Measurements from ENCODE around the gene PAH.

PAH gene

DNA sequence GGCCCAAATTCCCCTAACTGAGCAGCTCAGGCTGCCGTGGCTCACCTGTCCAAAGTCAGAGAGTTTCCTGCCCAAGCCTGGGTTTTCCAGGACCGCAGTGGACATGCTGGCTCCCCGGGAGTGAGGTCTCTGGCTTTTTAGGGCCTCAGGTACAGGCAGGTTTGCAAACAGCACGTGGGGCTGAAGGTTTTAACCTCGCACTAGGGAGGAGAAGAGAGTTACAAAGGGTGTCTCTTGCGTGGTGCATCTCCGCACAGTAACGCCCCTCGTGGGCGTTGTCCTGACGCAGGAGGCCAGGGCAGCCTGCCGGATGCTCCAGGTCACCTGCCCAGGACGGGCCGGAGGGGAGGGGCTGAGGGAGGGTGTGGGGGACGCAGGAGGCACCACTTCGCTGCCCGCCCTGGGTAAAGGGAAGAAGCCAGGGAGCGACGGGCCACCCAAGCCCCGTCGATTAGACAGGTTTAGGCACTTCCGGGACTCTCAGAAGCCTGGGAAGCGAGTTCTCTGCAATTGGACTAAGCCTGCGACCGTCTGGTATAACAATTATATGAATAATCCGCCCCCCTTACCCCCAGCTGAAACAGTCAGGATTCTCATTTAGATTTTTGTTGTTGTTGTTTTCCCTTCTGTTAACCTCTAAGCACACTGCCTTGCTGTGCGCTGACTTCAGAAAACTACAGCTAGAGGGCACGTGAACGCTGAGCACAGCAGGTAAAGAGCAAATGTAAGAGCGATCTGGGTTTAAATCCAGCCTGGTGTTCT is at the start of gene PAH:
Gene PAH (minus strand): TSS at position 219 of the 762 bp plus-strand sequence. CDS start 114 bp downstream, at position 105.
- DNase-seq = no peak

DNA sequence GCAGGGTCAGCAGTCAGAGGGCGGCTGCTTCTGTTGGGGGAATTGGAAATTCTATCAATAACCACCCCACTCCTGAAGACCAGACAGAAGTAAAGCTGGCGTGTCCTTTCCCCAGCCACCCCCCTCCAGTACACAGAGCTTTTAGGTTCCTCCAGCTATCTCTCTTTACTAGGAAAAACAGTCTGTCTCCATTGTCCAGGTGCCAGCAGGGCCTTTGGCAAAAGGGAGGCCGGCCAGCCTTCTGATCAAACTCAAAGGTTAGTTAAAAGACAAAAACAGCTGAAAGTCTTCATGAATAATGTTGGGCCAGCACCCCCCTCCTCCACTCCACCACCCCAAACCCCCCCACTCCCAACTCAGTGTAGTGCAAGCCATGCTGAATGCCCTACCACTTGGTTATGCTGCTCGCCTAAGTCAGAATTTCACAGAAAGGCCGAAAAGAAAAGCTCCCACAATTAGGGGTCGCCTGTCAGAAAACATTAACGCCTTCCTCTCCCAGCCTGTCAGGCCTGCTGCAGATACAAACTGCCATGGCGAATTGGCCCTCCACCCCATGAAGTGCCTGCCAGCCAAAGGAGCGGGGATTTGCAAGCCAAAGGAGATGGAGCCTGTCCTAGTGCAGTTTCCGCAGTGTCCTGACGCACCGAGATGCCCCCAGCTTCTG is 49.3 kb upstream of the PAH start:
- no peak for DNase-seq

DNA sequence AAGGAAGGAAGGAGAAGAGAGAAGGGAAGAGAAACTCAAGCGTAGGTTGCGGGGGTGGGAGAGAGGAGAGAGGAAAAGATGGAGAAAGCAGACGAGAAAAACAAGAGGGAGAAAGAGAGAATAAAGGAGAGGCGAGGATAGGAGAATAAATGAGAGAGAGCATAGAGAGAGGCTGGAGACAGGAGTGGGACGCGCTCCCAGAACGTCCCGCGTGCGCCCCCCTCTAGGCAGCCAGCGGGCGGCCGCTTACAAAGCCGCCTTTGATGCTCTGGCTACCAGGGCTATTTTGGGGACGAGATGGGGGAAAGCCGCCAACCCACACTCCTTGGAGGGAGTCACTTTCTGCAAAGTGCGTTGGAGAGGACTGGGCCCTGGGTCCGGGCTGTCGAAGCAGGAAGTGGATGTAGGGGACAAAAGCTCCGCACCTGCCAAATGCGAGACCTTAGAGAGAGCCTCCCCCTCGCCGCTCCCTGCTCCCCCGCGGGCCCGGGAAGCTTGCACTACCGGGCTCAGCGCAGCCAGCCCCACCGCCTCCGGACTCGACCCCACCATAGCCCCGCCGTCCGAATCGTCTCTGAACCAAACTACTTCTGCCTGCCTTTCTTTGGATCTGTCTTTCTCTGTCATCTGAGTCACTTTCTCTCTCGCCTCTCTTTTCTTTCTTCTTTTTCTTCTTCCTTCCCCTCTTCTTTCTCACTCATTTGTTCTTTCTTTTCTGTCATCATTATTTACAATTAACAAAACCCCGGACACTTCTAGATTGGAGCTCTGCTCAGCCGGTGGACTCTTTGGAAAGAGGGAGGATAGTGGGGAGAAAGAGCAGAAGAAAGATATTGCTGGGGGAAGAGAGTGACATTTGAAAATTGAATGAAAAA is 48.5 kb upstream of the PAH start:
- DNase-seq = no peak

DNA sequence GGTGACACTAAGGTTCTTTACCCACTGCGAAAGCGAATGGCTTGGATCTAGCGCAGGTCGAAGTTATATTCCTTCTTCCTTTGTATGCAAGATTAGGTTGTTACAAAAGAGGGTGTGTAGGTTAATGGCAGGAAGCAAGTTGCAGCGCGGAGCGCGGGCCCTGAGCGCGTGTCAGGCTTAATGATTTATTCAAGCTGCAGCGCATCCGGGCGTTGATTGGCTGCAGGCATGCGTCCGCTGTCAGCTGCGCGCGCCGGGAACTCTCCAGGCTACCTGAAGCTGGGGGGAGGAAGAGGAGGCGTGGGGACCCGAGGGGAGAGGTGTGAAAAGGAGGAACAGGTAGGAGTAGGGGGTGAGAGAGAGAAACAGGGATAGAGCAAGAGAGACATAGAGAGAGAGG is 47.8 kb upstream of the PAH start:
- no peak for DNase-seq

DNA sequence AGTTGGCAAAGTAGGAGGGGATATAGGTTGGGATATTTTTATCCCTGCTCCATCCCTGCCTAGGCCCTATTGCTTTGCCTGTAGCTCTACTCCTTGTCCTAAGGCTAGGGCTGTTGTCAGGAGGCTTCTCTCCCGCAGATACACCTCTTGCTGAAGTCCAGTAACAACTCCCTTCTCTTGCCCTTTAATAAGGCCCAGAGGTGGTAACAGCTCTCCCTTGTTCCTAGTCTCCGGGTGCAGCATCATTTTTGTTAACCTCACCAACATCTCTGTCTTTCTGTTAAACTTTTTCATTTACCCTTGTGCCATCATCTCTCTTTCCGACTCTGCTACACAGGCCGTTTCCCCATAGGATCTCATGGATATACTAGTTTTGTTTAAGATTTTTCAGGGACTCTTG is 46.8 kb upstream of the PAH start:
- no peak for DNase-seq

DNA sequence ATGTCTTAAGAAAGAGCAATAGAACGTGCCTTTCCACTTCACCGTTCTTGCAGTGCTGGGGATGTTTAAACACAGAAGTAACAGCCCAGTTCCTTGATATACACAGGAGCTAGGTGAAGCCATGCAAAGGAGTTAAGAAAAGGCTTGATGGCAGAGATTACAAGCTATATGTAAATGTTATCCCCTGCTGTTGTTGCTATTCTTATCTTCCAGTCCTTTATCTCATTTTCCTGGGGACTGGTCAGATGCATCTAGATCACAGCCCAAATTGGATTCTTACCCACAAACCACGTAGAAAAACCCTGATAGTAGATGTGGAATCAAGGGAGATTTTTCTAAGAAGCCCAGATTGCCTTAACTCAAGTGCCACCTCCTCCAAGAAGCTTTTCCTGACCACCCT is 45.9 kb upstream of the PAH start:
- DNase-seq = no peak

DNA sequence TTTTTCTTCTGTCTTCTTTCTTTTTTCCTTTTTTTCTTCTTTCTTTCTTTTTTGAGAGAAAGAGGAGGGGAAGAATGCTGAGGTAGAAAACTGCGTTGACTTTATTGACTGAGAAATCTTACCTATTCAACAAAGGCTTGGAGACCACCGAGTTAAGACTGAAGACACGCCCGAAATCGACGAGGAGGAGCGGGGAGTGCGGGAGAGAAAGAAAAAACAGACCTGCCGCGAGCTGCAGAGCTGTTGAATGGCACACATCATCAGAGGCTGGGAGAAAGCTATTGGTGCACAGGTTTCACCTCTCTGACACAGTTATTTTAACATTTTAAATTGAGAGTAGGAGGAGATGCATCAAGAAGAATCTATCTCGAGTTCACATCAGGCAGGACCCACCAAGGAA is 45.5 kb upstream of the PAH start:
- DNase-seq = no peak

DNA sequence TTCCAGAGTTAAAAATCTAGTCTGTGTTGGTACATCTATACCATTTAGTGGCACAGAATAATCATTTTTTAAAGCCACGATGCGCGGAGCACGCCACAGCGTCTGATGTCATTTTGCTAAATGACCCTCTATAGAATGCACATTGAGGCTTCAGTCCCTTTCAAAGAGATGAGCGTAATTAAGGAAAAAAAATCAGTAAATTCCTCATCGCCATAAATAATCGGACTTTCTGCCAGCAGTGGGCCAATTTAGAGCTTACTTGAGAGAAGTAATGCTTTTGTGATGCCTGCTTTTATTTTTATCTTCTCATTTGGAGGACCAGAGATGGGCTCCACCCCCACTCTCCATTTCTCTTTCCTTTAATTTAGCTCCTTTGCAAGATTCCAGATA is 44.4 kb upstream of the PAH start:
- no peak for DNase-seq

DNA sequence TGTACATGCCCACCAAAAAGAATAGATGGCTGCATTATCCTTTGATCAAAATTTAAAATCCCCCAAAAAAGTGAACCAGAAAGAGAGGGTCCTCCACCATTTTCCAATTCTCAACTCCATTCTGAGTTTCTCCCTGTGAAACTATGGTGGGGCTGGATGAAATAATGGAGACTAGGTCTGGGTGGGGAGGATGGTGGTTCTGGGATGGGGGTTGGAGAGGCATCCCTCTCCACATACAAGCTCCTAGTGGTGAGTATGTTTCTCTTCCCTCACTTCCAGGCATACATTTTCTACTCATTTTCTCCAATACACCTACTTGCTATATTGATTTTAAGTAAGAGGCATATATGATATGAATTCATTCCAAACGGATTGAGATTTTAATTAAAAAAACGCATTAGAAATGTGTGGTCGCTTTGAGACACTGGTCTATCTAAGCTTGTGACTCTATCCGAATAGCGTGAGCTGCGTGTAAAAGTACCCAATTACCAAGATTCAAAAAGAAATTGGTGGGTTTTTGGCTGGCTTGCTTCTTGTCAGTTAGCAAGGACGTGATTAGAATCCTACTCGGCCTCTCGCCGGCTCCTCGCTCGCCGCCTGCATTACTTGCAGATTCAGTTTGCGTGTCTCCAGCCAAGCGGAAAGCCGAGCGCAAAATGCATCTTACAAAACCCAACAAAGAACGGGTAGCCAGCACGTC is 43.9 kb upstream of the PAH start:
- DNase-seq = no peak

DNA sequence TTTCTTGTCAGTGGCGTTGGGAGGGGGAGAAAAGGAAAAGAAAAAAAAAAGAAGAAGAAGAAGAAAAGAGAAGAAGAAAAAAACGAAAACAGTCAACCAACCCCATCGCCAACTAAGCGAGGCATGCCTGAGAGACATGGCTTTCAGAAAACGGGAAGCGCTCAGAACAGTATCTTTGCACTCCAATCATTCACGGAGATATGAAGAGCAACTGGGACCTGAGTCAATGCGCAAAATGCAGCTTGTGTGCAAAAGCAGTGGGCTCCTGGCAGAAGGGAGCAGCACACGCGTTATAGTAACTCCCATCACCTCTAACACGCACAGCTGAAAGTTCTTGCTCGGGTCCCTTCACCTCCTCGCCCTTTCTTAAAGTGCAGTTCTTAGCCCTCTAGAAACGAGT is 42.3 kb upstream of the PAH start:
- no peak for DNase-seq

DNA sequence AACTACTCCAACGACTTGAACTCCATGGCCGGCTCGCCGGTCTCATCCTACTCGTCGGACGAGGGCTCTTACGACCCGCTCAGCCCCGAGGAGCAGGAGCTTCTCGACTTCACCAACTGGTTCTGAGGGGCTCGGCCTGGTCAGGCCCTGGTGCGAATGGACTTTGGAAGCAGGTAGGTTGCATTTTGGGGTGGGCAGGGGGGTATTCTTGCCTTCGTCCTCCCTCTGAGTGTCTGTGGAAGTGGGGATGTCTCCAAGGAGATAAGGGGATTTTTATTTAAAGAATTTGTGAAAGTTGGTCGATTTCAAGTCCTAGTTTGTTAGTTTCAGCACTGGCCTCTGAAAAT is 41.8 kb upstream of the PAH start:
- DNase-seq = no peak

DNA sequence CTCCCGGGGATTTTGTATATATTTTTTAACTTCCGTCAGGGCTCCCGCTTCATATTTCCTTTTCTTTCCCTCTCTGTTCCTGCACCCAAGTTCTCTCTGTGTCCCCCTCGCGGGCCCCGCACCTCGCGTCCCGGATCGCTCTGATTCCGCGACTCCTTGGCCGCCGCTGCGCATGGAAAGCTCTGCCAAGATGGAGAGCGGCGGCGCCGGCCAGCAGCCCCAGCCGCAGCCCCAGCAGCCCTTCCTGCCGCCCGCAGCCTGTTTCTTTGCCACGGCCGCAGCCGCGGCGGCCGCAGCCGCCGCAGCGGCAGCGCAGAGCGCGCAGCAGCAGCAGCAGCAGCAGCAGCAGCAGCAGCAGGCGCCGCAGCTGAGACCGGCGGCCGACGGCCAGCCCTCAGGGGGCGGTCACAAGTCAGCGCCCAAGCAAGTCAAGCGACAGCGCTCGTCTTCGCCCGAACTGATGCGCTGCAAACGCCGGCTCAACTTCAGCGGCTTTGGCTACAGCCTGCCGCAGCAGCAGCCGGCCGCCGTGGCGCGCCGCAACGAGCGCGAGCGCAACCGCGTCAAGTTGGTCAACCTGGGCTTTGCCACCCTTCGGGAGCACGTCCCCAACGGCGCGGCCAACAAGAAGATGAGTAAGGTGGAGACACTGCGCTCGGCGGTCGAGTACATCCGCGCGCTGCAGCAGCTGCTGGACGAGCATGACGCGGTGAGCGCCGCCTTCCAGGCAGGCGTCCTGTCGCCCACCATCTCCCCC is 41.2 kb upstream of the PAH start:
- no peak for DNase-seq

DNA sequence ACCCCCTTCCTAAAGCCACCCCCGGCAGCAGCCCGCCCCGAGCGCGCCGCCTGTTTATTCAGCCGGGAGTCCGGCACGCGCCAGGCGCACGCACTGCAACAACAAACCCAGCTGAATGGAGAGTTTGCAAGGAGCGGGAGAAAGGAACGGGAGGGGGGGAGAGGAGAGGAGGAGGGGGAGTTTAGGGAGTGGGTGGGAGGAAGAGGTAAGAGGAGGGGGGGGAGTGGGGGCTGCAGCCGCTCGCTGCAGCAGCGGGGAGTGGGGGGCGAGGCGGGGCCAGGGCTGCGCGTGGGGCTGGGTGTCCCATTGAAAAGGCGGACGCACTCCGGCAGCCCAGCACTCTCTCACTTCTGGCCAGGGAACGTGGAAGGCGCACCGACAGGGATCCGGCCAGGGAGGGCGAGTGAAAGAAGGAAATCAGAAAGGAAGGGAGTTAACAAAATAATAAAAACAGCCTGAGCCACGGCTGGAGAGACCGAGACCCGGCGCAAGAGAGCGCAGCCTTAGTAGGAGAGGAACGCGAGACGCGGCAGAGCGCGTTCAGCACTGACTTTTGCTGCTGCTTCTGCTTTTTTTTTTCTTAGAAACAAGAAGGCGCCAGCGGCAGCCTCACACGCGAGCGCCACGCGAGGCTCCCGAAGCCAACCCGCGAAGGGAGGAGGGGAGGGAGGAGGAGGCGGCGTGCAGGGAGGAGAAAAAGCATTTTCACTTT is 40.5 kb upstream of the PAH start, which contains the start of gene ASCL1:
Gene ASCL1 (plus strand): TSS at position 336 of the 712 bp plus-strand sequence. CDS start 571 bp downstream, outside the sequence.
- no peak for DNase-seq

DNA sequence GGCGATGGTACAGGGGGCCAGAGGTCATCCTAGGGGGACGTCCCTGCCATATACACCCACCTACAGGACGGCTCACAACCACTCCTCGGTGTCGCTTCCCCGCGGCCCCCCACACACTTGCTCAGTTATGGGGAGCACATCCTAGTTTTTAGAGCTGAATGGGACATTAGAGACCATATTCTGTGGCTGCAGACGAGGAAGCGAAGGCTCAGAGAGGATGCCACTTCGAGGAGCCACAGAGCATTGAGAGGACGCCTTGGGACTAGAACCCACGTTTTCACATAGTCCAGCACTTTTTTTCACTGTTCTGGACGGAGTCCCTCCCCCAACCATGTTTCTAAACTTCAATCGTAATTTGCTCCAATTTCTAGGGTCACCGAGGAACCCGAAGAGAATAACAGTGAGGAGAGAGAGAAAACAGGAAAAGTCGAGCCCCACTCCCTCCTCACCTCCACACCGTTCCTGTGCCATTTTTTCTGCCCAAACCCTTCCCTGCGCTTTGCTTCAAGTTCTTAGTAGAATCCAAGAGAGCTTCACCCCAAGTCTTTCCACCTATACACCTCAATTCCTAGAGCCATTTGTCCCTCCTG is 39.8 kb upstream of the PAH start:
- no peak for DNase-seq

DNA sequence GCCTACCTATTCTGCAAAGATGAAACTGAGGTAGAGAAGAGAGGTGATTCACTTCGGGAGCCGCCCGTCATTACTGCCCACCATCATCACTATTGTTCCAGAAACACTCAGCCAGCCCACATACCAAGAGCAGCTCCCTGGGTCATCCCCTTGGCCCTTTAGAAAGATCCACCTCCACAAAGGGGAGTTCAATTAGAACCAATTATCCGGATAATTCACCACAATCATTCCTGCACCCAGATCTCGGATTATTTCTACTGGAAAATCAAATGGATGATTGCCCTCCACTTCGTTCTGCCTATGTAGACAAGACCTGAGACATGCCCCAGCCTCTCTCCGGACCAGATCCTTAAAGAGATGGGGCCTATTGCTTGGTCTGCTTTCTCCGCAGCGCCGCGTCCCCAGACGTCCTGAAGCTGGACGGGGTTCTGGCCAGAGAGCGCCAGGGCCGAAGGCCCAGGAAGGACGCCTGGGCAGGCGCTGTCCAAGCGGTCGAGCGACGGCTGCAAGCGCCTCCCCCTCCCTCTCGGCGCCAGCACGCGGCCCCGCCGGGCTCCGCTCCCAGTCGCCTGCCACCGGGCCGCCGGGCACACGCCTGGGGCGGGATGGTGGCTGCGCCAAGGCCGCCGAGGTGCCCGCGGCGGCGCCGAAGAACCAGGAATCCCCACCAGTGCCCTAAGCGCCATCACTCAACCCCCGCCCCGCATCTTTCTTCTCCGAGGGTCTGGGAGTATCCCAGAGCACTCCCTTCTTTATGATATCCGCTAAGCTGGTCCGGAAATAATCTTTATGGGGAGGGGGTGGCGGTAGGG is 39.1 kb upstream of the PAH start:
- no peak for DNase-seq

DNA sequence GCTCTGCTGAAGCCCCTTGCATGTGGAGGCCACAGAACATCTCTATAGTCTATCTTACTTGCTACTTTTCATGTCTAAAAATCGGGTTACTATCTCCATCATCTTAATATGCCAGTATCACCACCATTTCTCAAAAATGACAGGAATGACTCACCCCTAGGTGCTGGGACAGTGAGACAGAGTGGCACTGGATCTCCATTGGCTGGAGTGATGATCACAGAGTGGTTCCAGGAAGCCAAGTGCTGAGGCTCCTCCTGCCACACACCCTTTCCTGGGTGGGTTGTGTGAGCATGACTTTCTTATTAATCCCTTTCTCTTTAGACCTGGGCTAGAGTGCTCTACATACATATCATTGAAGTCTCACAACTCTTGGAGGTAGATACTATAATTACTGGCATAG is 37.1 kb upstream of the PAH start:
- no peak for DNase-seq

DNA sequence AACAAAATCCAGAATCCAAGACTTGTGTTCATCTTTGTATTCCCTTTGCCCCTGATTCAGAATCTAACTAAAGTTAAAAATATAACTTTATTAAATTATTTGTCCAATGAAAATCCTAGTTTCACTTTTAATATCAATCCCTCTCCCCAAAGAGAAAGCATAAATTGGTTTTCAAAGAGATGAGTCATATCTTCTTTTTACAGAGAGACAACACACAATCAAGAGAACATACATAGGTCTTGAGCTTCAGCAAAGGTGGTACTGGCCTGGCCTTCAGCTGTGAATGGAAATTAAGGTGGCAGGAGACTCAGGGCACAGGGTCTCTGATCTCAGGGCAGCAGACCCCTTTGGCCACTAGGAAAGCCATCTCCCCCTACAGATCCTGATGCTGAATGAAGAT is 36.2 kb upstream of the PAH start:
- no peak for DNase-seq

DNA sequence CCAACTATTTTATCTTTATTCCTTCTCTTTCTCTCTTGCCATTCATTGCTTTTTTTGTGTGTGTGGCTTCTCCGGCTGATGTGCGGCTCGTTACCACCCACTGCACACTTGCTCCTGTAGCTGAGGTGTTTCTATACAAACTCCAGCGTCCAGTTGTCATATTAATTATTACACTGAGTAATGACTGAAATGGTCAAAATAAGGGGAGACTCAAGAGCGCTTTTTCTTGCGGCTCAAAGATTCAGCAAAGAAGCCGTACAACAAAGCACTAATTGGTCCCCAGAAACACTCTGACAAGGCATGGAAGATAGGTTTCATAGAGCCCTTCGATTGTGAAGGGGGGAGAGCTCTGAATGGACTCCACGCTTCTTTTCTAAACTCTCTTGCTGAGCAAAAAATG is 34.8 kb upstream of the PAH start:
- no peak for DNase-seq

DNA sequence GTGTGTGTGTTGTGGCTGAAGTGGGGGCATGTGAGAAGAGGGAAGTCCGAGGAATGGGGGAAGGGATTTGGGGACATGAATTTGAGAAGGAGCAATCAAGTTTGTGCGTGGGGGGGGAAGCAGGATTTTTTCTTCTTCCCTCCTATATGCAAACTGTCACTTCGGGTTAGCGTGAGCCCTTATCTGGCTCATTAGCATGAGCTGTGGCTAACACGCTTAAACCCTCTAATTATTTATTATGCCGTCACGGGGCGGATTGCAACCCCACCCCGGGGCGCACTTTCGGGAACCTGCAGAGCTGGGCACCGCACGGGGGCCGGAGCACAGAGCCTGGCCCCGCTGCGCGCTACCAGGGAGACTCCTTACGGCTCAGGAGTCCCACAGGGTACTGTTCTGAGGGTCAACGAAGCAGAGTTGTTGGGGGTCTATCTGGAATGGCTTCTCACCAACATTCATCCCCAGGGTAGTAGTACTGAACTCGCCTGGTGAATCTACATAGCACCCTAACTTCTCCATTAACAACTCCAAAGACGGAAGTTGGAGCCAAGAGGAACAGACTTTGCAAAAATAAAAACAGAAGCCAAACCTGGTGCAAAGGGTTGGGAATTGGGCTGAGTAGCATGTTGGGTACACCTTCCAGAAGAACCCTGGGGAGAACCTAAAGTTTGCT is 34.0 kb upstream of the PAH start:
- DNase-seq = no peak

All from activated gamma-delta T cell treated with Interleukin-2 at 50 U/mL for 16 hours (primary cell).